ENCODE measurements around the gene CNTN6. TPM values are rescaled to one million over a fixed set of nuclear protein-coding genes. Genes with fewer than 3 reads are reported as not detected.

The CNTN6 gene
- total and polyA plus RNA-seq, 2 donors (not counting 1 experiment from before 2014, with no cell fraction given), result not detected

- H3K27me3 ChIP-seq (ENCODE audit: control insufficient read depth, insufficient read depth, low read length), result no peaks in the 10 kb centered on the region
- no peak for TF ChIP-seq EZH2 (IDR thresholded peaks at IDR 0.05; ENCODE audit: low read length, missing control alignments)
- TF ChIP-seq CTCF (conservative IDR thresholded peaks at IDR 0.05 in 1 of 2, IDR thresholded peaks at IDR 0.05 in 1 of 2; ENCODE audit: low read depth in 1 of 2, low read length in 2 of 2), result no peak
These were observed 179.9 kb downstream of the CNTN6 start for GRCh38 chr3:1272546-1273265.

GRCh38 chr3:1275495-1275894, 182.7 kb downstream of the CNTN6 start:
- no peak for DNase-seq (ENCODE audit: low read depth in 2 of 2)
- Histone ChIP-seq H3K36me3 (ENCODE audit: control insufficient read depth, insufficient read depth, low read length) (no peaks in the 10 kb centered on the region), H4K20me1 (ENCODE audit: control insufficient read depth, extremely low read depth, insufficient read depth, low read length) (no peaks in the 10 kb centered on the region), H3K79me2 (ENCODE audit: control insufficient read depth, insufficient read depth, low read length) (no peaks in the 10 kb centered on the region), H3K27ac (ENCODE audit: insufficient read depth, low read length) (no peak overlapping the region), H3K4me2 (ENCODE audit: extremely low read depth, insufficient read depth, low read length) (no peak overlapping the region), H3K9ac (ENCODE audit: insufficient read depth, low read length) (no peak overlapping the region), H3K9me3 (ENCODE audit: control insufficient read depth, insufficient read depth, low read depth, low read length) (no peaks in the 10 kb centered on the region), H3K4me1 (ENCODE audit: control insufficient read depth, extremely low read depth, insufficient read depth, low read length) (no peaks in the 10 kb centered on the region), H3K27me3 (ENCODE audit: control insufficient read depth, insufficient read depth, low read length) (no peaks in the 10 kb centered on the region), H2AFZ (ENCODE audit: low read length) (no peak overlapping the region), H3K4me3 (replicated peaks in 1 of 4; ENCODE audit: control extremely low read depth in 1 of 4, insufficient read depth in 1 of 4, low read depth in 3 of 4, low read length in 4 of 4) (no peak overlapping the region)
- TF ChIP-seq EZH2 (IDR thresholded peaks at IDR 0.05; ENCODE audit: low read length, missing control alignments) (no peak), CTCF (conservative IDR thresholded peaks at IDR 0.05 in 1 of 2, IDR thresholded peaks at IDR 0.05 in 1 of 2; ENCODE audit: low read depth in 1 of 2, low read length in 2 of 2) (peak in 1 of 2 donors; percentile 29)

More at GRCh38 chr3:1272546-1273265, 179.9 kb downstream of the CNTN6 start:
- Histone ChIP-seq H3K4me2 (ENCODE audit: extremely low read depth, insufficient read depth, low read length) (no peak overlapping the region), H3K79me2 (ENCODE audit: control insufficient read depth, insufficient read depth, low read length) (no peaks in the 10 kb centered on the region), H3K36me3 (ENCODE audit: control insufficient read depth, insufficient read depth, low read length) (no peaks in the 10 kb centered on the region), H2AFZ (ENCODE audit: low read length) (no peak overlapping the region), H3K4me1 (ENCODE audit: control insufficient read depth, extremely low read depth, insufficient read depth, low read length) (no peaks in the 10 kb centered on the region), H3K9ac (ENCODE audit: insufficient read depth, low read length) (no peak overlapping the region), H3K4me3 (replicated peaks in 1 of 4; ENCODE audit: control extremely low read depth in 1 of 4, insufficient read depth in 1 of 4, low read depth in 3 of 4, low read length in 4 of 4) (no peak overlapping the region), H4K20me1 (ENCODE audit: control insufficient read depth, extremely low read depth, insufficient read depth, low read length) (no peaks in the 10 kb centered on the region), H3K9me3 (ENCODE audit: control insufficient read depth, insufficient read depth, low read depth, low read length) (no peaks in the 10 kb centered on the region), H3K27ac (ENCODE audit: insufficient read depth, low read length) (no peak overlapping the region)
- DNase-seq (ENCODE audit: low read depth in 2 of 2), result peak in 1 of 2 donors; percentile 46

GRCh38 chr3:1287815-1288214, 195.0 kb downstream of the CNTN6 start:
- no peaks in the 10 kb centered on the region for H3K4me1 ChIP-seq (ENCODE audit: control insufficient read depth, extremely low read depth, insufficient read depth, low read length)
- H3K79me2 ChIP-seq (ENCODE audit: control insufficient read depth, insufficient read depth, low read length), result no peaks in the 10 kb centered on the region
- H3K4me3 ChIP-seq (replicated peaks in 1 of 4; ENCODE audit: control extremely low read depth in 1 of 4, insufficient read depth in 1 of 4, low read depth in 3 of 4, low read length in 4 of 4), result no peak overlapping the region
- H3K4me2 ChIP-seq (ENCODE audit: extremely low read depth, insufficient read depth, low read length), result no peak overlapping the region
- no peak overlapping the region for H2AFZ ChIP-seq (ENCODE audit: low read length)
- no peak overlapping the region for H3K27ac ChIP-seq (ENCODE audit: insufficient read depth, low read length)
- H3K9me3 ChIP-seq (ENCODE audit: control insufficient read depth, insufficient read depth, low read depth, low read length), result no peaks in the 10 kb centered on the region
- H3K36me3 ChIP-seq (ENCODE audit: control insufficient read depth, insufficient read depth, low read length), result no peaks in the 10 kb centered on the region
- no peaks in the 10 kb centered on the region for H3K27me3 ChIP-seq (ENCODE audit: control insufficient read depth, insufficient read depth, low read length)
- H4K20me1 ChIP-seq (ENCODE audit: control insufficient read depth, extremely low read depth, insufficient read depth, low read length), result no peaks in the 10 kb centered on the region
- TF ChIP-seq CTCF (conservative IDR thresholded peaks at IDR 0.05 in 1 of 2, IDR thresholded peaks at IDR 0.05 in 1 of 2; ENCODE audit: low read depth in 1 of 2, low read length in 2 of 2) (no peak), EZH2 (IDR thresholded peaks at IDR 0.05; ENCODE audit: low read length, missing control alignments) (no peak)
- DNase-seq (ENCODE audit: low read depth in 2 of 2), result no peak
- H3K9ac ChIP-seq (ENCODE audit: insufficient read depth, low read length), result no peak overlapping the region
